HCEC 1CT (cell line): ENCODE measurements around the gene CHD5.
A peak's percentile ranks its signal among the peaks of the same experiment; 100 is the strongest.

Experiments
- DNase-seq: peaks from one replicate; pipeline ENCODE4 v3.0.0-alpha.2; 2017

Gene CHD5

GRCh38 chr1:6096243-6097116, 83.6 kb downstream of the CHD5 start:
- DNase-seq = no peak

- DNase-seq = no peak
These were observed 84.4 kb downstream of the CHD5 start for GRCh38 chr1:6095511-6096242.

DNA sequence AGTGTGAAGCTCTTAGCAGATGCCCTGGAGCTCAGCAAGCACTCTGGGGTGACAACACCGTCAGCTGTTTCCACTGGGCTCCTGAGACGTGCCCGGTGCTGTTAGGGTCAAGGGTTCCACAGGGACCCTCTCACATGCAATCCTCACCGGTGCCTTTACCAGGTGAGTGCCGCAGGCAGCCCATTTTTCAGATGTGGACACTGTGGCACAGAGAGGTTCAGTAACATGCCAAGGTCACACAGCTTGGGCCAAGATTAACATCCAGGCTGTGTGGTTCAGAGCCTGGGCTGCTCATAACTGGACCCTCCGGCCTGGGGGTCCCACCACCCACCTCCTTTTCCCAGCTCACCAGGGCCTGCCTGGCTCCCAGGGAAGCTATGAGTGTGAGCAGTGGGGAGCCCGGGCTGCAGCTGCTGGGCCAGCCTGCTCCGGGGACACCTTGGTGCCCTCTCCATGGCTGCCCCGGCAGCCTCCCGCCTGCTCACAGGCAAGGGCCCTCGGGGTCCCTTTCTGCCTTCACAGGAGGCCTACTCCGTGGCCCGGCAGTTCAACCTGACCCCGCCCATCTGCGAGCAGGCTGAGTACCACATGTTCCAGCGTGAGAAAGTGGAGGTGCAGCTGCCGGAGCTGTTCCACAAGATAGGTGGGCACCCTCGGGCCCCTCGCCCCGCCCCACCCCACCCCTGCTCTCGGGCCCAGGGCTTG, 85.2 kb downstream of the CHD5 start:
- no peak for DNase-seq

- DNase-seq = no peak
These were observed 85.9 kb downstream of the CHD5 start for GRCh38 chr1:6094246-6094645.

- DNase-seq = no peak
These were observed 86.5 kb downstream of the CHD5 start for GRCh38 chr1:6093611-6094010.

DNA sequence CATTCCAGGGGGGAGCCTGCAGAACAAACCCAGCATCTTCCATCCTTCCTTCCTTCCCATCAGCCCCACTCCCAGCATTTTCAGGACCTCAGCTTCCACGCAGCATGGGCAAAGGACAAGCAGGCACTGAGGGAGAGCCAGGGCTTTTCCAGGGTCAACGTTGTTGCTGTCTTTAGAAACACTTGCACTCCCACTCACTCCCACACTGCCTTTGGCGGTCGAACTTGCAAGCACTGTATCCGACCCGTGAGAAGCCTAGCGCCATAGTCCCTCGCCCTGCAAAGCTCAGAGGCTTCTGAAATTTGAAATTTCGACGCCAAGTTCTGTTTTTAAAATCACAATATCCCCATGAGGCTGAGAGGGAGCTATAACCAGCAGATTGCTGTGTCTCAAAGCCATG, 87.0 kb downstream of the CHD5 start:
- DNase-seq = no peak

- DNase-seq = no peak
These were observed 87.9 kb downstream of the CHD5 start for GRCh38 chr1:6092211-6092610.

DNA sequence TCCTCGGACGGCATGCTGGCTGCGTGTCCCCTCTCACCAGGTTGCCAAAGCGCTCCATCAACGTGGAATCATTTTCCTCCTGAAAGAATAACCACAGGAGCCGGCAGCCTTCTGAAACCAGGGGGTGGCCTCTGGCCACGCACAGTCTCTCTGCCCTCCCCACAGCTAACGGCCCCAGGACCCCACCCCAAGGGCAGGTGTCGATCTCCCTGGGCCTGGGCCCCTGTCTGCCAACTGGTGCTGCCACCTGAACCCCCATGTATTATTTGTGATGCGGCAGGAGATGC, 88.4 kb downstream of the CHD5 start:
- DNase-seq = no peak

DNA sequence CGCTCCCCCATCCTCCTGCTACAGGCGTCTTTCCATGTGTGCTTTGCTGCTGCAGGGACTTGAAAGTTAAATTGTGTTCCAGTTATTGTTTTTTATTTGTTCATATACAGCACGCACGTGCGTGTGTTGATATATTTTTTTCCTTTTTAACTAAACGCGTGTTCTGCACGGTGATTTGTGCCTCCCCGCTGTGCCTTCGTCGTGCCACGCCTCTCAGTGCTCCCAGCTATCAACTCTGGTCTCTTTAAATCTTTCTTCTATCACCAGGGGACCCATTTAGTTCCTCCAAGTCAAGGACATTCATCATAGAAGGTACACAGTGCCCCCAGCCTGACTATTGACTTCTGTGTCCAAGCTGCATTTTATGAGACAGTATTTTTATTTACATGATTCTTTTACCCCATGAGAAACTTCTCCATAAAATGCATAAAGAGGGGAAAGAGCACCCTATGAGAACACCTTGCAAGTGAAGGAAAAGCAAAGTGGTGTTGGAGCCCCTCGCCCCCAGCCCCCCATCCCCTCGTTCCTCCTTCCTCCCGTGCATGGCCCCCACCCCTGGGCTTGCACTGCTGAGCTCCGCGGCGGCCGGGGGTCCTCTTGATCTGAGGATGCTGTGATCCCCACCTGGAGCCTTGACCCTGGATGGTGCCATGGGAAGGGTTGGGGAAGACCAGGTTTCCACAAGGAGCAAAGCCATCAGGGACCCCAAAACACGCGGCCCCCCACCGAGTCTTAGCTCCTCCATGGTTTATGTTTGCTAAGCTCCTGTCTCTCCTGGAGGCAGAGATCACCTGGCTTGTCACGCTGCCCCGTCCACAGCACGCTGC, 88.9 kb downstream of the CHD5 start:
- DNase-seq = no peak

DNA sequence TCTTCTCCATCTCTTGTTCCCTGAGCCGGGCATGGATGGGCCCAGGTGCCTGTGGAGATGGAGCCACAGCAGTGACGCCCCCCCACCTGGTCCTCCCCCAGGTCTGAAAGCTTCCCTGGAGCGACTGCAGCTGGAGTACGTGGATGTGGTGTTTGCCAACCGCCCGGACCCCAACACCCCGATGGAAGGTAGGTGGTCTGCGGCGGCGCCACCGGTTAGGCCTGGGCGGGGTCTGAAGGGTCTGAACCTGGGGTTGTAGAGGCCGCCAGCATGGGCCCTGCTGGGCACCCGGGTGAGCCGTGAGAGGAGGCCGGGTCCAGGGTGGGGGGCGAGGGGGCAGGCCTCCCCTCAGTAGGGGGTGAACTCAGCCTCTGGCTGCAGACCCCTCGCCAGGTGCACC, 89.8 kb downstream of the CHD5 start:
- no peak for DNase-seq

DNA sequence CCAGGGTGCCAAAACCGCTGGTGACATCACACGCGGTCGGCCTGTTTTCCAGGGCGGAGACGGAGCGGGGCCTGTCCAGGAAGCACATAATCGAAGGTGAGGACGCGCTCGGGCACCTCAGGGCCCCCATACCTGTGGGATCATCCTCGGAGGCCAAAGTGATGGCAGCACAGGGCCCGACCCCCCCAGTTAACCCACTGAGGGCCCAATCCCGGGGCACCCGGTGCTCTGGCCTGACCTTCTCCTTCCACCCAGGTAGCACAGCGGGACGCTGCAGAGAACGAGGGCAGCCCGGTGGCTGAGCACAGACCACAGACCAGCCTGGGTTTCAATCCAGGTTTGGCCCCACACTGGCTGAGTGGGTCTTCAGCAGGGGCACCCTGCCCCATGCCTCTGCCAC, 91.2 kb downstream of the CHD5 start:
- DNase-seq = no peak

- no peak for DNase-seq
These were observed 92.2 kb downstream of the CHD5 start for GRCh38 chr1:6087958-6088357.

- no peak for DNase-seq
These were observed 92.7 kb downstream of the CHD5 start for GRCh38 chr1:6087377-6087772.

DNA sequence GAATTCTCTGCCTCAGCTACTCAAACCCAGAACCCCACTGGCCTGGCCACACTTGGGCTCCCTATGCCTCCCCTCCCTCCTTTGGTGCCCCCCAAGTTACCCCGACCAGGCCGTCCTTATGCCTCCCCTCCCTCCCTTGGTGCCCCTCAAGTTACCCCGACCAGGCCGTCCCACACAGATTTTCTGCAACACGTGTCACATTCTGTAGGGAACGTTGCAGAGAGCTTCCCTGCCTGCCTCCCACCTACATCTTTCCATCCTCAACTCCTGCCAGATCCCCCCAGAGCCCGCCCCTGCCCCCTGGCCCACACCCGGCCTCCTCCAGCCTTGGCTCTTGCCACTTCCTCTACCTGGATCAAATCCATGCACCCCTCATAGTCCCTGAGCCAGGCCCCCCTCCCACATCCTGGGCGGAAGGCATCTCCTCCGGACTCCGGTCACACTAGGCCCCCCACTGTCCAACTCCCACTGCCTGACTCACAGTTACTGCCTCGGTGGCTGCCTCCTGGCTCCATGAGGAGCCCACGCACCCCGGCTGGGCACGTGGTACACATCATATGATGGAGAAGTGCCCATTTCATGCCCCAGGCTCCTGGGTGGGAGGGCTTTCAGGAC, 93.3 kb downstream of the CHD5 start:
- DNase-seq = no peak

- no peak for DNase-seq
These were observed 93.8 kb downstream of the CHD5 start for GRCh38 chr1:6086358-6086757.

- no peak for DNase-seq
These were observed 94.5 kb downstream of the CHD5 start for GRCh38 chr1:6085666-6086065.

DNA sequence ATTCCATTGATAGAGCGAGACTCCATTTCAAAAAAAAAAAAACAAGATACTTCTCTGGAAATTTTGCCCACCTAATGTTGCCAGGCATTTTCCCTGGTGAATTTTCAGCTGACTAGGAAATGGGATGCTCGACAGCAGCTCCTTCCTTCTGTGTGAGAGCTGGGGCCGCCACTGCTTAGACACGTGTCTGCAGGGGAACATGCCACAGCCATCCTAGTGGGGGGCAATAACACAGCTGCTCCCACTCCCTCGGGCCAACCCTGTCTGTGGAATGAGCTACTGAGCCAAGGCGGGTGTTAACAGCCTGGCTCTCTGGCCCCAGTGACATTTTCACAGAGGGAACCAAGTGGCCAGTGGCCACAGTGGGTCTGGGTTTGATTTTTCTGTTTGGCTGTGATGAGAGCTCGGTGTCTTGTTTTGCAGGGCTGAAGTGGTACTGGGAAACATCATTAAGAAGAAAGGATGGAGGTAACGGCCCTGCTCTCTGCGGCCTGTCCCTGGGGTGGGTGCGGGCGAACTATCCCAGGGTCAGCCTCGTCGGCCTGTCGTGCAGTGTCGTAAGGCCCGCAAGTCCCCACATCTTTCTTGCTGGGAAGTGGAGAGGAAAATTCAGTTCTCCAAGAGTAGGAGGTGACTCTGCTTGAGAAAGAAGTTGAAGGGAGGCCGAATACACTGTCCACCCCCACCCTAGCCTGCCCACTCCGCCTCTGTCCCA, 95.2 kb downstream of the CHD5 start:
- DNase-seq = no peak

GRCh38 chr1:6083801-6084446, 96.2 kb downstream of the CHD5 start:
- peak; percentile 11 for DNase-seq

GRCh38 chr1:6083385-6083784, 96.7 kb downstream of the CHD5 start:
- DNase-seq = no peak

- DNase-seq = no peak
These were observed 97.6 kb downstream of the CHD5 start for GRCh38 chr1:6082430-6082971.

DNA sequence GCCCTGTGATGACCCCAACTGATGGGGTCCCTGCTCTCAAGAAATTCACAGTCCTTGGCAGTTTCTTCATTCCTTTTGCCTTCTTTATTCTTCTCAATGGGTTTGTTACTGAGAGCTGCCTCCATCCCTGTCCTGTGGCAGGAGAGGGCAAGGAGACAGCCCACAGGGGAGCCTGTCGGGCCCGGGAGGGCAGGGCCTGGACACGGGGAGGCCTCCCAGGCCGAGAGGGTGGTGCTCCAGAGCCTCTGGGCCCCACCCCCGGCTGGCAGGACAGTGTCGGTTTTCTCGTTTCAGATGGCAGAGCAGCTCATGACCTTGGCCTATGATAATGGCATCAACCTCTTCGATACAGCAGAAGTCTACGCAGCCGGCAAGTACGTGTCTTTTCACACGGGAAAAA, 98.2 kb downstream of the CHD5 start:
- DNase-seq = no peak
